GM21447 (cell line): ENCODE data around the gene PDE4B.
"Not testable (repeated sequence)": the region's sequence is repeated elsewhere in the genome, so short reads cannot be mapped to it uniquely, and the experiment has no call there.

Experiments used
- ATAC-seq: cut with Tn5 transposase; IDR thresholded peaks from one replicate; pipeline ENCODE4 v1.9.1; 2021; ENCODE audit not compliant: unreplicated experiment

Gene PDE4B

GRCh38 chr1:66044912-66045311 lies 252.2 kb downstream of the PDE4B start:
- no peak for ATAC-seq

GRCh38 chr1:66046415-66046814 lies 253.7 kb downstream of the PDE4B start:
- ATAC-seq: no peak

GRCh38 chr1:66048011-66048410 lies 255.3 kb downstream of the PDE4B start:
- ATAC-seq: no peak

GRCh38 chr1:66050123-66050522 lies 257.4 kb downstream of the PDE4B start:
- ATAC-seq: no peak

- ATAC-seq: no peak
Measured at GRCh38 chr1:66050633-66051032, 257.9 kb downstream of the PDE4B start.

GRCh38 chr1:66055092-66055491 lies 262.4 kb downstream of the PDE4B start:
- ATAC-seq: no peak

- not testable (repeated sequence) for ATAC-seq
Measured at GRCh38 chr1:66057448-66057847, 264.8 kb downstream of the PDE4B start.

- ATAC-seq: no peak
Measured at GRCh38 chr1:66058558-66058957, 265.9 kb downstream of the PDE4B start.

- ATAC-seq: not testable (repeated sequence)
Measured at GRCh38 chr1:66067219-66067618, 274.5 kb downstream of the PDE4B start.

- ATAC-seq: no peak
Measured at GRCh38 chr1:66069976-66070876, 277.5 kb downstream of the PDE4B start.

- ATAC-seq: no peak
Measured at GRCh38 chr1:66073388-66073787, 280.7 kb downstream of the PDE4B start.

GRCh38 chr1:66074147-66074546 lies 281.5 kb downstream of the PDE4B start:
- no peak for ATAC-seq

GRCh38 chr1:66078412-66078811 lies 285.7 kb downstream of the PDE4B start:
- no peak for ATAC-seq

GRCh38 chr1:66083003-66083402 lies 290.3 kb downstream of the PDE4B start:
- ATAC-seq: no peak

GRCh38 chr1:66084442-66084841 lies 291.7 kb downstream of the PDE4B start:
- no peak for ATAC-seq

GRCh38 chr1:66085600-66085999 lies 292.9 kb downstream of the PDE4B start:
- ATAC-seq: no peak

- ATAC-seq: no peak
Measured at GRCh38 chr1:66088787-66089186, 296.1 kb downstream of the PDE4B start.

GRCh38 chr1:66090859-66091457 lies 298.3 kb downstream of the PDE4B start:
- ATAC-seq: no peak

- no peak for ATAC-seq
Measured at GRCh38 chr1:66095190-66095589, 302.5 kb downstream of the PDE4B start.

GRCh38 chr1:66100959-66101358 lies 308.3 kb downstream of the PDE4B start:
- ATAC-seq: not testable (repeated sequence)

GRCh38 chr1:66104076-66104475 lies 311.4 kb downstream of the PDE4B start:
- ATAC-seq: not testable (repeated sequence)

- ATAC-seq: no peak
Measured at GRCh38 chr1:66108624-66109023, 315.9 kb downstream of the PDE4B start.
